ENCODE measurements around the gene SMPX. TPM values are rescaled to one million over a fixed set of nuclear protein-coding genes. Genes with fewer than 3 reads are reported as not detected.
"Not testable (repeated sequence)": the region's sequence is repeated elsewhere in the genome, so short reads cannot be mapped to it uniquely, and the experiment has no call there.

Gene SMPX
- total RNA-seq (2014; rRNA removed; shearing (Covaris generic)), result not detected in 2 replicates

DNA sequence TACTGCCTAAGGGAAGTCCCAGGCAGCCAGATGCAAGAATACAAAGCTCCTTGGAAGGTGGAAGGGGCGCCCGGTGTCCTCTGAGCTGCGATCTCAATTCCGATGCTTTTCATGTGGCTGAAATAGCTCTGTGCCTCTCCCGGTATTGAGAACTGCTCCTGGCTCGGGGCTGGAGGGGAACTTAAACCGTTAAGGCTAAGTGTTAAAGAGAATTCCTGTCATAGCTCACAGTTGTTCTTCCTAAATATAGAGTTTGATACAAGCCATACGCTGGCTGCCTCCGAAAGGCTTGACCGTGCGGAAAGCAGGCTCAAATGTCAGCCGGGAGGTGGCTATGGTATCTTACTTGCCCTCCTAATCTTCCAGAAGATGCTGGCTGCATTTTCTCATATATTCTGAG lies at the start of gene SMPX:
SMPX (minus strand) TSS at position 157 of the 400 bp plus-strand sequence. CDS start 3,826 bp downstream, outside the sequence.
- no peak for DNase-seq (ENCODE audit: low read depth)

DNA sequence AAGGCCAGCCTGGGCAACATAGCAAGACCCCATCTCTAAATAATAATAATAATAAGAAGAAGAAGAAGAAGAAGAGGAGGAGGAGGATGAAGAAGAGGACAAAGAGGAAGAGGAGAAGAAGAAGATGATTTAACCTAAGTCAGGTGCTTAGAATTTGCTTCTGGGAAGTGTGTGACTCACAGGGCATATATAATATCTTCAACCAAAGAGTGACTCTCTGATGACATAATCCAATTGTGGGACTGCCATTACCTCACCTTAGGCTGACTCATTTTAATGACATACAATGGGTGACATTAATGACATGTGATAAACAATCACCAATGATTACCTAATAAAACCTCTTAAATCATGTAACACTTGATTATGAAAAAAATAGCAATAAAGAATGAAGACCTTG lies 48.8 kb upstream of the SMPX start:
- DNase-seq (ENCODE audit: low read depth), result peak; percentile 19

DNA sequence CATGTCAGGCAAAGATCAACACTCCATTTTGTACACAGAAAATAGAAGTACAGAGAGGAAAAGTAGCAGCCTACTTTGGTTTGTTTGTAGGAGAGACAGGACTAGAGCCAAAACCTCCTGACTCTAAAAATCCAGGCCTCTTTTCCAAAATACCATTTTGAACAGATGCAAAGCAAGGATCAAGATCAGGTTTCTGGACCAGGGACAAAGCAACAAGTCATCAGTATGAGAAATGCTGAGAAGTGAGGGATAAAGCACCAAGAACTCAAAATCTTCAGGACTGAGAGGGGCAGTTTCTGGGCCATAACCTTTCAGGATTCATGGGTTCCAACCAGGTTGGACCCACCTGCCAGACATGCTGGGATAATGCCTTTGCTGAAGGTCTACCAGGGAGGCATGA lies 44.9 kb upstream of the SMPX start:
- DNase-seq (ENCODE audit: low read depth), result no peak

DNA sequence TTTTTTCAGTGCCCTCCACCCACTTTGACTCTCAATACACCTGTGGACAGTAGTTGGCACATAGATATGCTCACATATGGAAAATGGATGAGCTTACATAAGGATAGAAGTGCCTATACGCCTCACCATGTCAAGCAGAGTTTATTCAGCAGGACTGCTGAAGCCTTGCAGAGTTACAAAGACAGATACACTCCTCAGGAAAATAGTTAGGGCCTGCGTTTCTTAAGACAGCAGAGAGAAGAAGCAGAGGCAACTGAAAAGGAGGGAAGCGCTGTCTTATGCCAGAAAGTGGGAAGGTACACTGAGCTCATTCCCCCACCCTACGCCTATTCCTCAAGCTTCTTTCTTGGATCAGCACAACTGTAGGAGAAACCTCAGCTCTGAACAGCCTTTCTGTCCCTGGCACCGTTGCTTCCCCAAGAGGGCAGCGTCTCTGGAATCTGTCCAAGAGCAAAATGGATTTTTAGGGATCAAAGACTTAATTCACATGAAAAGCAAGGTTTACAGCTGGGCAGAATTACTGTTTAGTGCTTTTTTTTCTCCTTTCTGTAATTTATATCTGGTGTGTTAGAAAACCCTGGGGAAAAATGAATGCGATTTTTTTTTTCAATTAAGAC lies 44.2 kb upstream of the SMPX start:
- no peak for DNase-seq (ENCODE audit: low read depth)

DNA sequence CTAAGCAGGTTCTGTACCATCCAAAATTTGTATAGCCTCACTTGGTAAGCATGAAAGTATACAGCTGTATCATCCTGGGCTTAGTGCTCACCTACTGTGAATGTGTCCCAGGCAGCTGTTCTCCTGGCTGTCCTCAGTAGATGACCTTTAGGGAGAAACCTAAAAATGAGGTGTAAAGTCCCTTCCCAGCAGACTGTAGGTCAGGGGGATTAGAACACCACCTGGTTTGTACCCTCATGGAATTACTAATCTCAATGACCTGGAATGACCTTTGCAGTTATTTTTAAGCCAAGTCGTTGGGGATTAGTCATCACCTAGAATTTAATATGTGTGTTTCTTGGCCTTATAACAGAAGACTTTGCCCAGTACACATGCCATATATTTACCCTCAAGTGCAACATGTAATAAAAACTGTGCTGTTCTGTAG lies 42.4 kb upstream of the SMPX start:
- DNase-seq (ENCODE audit: low read depth), result peak; percentile 3

DNA sequence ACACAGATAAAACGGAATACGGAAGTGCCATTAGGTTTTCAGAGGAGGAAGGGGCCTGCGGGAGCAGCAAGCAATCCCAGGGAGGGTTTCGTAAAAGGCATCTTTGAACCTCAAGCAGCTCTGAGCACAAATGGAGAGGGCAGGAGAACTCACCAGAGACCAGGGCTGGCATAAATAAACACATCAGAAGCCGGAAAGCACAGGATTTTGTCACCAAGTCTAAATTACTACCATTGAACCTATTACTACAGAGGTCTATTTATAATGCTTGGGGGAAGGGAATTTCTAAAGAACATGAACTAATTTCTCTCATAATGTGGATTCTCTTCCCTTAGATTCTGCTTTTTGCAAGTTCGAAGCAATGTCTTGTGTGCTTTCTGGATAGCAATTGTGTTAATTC lies 41.9 kb upstream of the SMPX start:
- DNase-seq (ENCODE audit: low read depth), result no peak

DNA sequence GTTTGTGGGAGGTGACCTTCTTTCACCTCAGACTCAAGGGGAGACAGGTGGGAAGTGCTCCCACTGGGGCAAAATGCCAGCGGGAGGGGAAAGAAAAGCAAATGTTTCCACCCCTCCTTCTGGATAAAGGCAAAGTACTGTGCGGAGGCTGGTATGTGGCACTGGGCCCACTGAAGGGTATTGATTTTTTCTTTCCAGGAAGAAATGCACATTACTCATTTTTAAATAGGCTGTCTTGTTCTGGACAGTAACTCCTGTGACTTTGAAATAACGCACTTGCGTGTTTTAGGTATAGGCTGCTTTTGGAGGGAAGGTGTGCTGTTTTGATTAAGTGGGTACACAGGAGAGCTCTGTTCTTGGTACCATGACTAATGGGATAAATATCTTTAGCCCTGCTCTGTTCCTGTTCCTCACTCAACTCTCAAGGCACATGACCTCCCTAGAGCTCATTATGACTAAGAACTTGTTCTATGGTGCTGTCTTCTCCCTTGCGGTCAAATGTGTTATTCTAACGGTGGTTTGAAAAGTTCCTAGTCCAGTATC lies 40.8 kb upstream of the SMPX start:
- DNase-seq (ENCODE audit: low read depth), result peak; percentile 78

DNA sequence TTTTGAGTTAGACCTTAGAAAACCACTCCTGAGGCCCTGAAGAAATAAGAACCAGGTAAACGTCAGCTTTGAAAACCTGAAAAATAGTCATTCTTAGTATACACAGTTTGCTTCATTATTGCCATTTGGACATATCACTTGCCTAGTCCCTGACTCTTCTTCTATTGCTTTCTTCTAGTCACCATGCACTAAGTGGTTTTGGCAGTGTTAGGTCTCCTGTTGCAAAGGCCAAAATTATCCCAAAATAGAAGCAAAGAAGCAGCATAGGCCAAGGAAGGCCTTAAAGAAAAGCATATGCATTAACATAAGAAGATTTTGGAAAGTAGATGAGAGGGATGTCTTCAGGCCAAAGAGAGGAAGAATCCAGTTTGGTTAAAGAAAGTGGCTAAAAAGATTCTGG lies 24.1 kb upstream of the SMPX start:
- DNase-seq (ENCODE audit: low read depth), result no peak

DNA sequence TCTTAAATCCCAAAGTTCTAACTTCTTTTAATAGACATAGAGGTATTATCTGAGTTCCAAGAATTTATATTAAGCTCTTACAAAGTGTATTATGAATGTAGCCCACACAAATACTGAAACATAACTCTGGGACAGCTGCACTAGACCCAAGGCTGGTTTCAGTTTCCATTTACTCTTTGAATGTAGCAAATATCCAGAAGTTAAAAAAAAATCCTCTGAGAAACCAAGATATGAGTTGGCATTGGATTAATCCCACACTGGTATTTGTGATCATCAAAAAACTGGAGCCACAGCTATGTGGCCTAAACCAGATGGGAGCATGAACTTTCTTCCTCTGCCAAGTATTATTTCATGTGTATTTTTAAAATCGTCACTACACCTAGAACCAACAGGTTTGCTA lies 23.6 kb upstream of the SMPX start:
- peak; percentile 8 for DNase-seq (ENCODE audit: low read depth)

DNA sequence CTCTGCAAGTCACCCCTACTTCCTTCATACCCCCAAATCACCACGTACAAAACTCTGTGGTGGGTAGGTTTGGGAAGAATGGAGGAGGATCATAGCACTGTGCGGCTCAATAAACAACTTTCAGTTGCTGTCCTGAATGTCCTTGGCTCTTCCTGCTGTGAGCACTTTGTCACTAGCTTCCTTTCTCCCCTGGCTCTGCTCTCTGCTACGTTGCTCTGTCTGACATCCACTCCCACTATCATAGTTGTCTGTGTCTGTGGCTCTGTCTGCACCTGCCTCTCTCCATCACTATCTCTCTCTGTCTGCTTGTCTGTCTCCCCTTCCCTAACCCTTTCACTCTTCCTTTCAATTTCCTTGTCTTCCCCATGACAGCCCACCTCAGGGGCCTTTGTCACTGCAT lies 21.2 kb upstream of the SMPX start:
- no peak for DNase-seq (ENCODE audit: low read depth)

DNA sequence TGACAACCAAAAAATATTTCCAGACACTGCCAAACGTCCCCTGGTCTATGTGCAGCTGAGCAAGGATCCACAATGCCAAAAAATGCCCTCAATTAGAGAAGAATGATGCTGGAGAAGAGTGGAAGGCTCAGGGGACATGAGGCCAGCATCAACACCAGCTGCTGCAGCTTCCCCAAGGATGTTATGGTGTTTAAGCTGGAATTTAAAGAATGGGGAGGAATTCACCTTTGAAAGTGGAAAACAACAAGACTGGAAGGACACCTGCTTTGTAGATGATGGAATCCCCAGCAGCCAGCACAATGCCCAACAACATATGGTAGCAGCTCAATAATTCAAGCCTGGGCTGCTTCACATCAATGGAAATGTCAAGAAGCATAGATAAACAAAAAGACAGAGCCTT lies 20.3 kb upstream of the SMPX start:
- DNase-seq (ENCODE audit: low read depth), result no peak

DNA sequence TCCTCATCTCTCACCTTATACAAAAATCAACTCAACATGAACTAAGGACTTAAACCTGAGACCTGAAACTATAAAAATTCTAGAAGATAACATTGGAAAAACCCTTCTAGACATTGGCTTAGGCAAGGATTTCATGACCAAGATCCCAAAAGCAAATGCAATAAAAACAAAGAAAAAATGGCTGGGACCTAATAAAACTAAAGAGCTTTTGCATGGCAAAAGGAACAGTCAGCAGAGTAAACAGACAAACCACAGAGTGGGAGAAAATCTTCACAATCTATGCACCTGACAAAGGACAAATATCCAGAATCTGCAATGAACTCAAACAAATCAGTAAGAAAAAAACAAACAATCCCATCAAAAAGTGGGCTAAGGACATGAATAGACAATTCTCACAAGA lies 17.2 kb upstream of the SMPX start:
- DNase-seq (ENCODE audit: low read depth), result not testable (repeated sequence)

DNA sequence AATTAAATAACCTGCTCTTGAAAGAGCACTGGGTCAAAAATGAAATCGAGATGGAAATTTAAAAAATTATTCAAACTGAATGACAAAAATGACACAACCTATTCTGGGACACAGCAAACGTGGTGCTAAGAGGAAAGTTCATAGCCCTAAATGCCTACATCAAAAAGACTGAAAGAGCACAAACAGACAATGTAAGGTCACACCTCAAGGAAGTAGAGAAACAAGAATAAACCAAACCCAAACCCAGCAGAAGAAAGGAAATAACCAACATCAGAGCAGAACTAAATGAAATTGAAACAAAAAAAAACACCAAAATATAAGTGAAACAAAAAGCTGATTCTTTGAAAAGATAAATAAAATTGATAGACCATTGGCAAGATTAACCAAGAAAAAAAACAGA lies 15.1 kb upstream of the SMPX start:
- not testable (repeated sequence) for DNase-seq (ENCODE audit: low read depth)

DNA sequence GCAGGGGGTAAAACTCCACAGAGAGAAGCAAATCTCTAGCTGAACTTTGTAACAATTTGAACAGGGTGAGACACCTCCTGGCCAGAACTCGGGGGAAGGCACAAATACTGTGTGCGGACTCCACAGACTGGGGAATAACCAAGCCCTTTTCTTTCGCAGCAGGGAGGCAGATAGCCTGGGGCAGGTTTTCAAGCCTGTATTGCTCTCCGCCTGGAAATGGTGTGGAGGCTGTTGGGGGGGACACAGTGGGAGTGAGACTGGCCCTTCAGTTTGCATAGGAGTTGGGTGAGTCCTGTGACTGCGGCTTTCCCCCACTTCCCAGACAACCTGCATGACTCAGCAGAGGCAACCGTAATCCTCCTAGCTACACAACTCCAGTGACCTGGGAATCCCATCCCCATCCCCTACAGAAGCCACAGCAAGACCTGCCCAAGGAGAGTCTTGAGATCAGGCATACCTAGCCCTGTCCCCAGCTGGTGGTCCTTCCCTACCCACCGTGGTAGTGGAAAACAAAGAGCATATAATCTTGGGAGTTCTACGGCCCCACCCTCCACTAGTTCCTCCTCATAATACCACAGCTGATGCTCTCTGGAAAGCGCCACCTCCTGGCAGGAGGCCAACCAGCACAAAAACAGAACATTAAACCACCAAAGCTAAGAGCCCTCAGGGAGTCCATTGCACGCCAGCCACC lies 12.9 kb upstream of the SMPX start:
- peak; percentile 83 for DNase-seq (ENCODE audit: low read depth)

DNA sequence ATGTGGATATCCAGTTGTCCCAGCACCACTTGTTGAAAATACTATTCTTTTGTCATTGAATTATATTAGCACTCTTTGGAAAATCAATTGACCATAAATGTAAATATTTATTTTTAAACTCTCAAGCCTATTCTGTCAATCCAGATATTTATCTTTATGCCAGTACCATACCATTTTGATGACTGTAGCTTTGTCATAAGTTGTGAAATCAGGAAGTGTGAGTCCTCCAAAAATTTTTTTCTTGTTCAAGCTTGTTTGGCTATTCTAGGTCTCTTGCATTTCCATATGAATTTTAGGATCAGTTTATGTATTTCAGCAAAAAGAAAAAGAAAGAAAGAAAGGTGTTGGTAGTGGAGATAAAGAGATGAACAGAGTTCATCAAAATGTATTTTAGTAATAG lies 8.2 kb upstream of the SMPX start:
- no peak for DNase-seq (ENCODE audit: low read depth)

DNA sequence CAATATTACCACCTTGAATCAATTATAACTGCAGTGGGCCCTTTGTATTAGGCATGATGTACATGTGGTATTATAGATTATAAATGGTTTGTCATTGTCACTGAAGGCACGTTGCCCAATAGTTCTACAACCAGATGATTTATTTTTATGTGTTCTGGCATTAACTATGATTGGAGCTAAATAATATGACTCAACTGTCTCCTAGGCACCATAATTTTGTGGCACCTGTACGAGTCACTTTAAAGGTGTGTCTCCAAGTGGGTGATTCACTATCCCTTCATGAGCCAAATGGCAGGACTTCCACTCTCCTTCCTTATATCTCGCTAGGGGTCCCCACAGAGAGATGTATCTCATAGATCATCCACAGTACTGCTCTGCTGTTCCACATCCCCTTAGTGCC lies 6.1 kb upstream of the SMPX start:
- no peak for DNase-seq (ENCODE audit: low read depth)

DNA sequence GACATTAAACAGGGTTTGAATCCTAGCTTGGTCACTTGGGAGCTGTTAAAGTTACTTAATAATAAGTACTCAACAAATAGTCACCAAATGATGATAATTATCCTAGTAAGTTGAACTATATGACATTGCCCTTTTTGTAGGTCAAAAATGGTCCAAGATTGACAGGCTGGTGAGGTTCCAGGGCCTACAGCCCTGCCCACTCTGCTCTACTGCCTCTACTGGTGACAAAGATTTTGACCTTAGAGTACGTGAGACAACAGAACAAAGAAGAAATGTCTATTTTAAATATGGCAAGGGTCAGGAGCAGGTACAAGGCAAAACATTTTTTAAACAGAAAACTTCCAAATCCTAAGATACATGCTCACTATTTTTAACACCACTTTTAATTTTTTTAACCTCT lies 572 bp upstream of the SMPX start:
- DNase-seq (ENCODE audit: low read depth), result no peak

DNA sequence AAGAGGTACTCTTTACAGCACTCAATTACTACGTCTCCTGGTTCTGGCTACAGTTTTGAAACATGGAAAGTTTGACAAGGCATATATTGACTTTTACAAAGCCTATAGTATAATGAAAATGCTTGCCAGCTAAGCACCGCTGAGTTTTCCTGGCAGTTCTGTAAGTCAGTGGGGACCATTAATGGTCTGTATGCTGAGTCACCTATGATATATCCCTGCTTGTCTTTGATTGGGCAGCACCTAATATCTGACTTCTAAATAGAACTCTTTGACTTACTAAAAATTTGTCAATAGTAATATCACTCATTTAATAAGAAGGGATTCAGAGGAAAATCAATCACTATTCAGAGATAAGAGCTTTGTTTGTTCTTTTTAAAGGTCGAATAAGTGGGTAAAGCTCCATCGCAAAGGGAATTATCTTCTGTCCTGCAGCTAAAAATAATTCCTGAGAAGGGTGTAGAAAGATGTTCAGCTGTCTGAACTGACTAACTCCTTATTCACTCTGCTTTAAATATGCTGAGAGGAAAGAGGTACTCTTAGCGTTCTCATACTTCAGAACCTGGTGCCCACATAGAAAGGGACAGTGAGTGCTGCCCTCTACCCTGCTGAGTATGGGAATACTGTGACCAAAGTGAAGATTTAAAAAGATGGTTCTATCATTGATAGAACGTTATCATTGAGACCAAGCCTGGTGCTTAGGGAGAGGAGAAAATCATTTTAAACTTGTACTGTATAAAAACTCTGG lies 959 bp downstream of the SMPX start:
- DNase-seq (ENCODE audit: low read depth), result no peak

DNA sequence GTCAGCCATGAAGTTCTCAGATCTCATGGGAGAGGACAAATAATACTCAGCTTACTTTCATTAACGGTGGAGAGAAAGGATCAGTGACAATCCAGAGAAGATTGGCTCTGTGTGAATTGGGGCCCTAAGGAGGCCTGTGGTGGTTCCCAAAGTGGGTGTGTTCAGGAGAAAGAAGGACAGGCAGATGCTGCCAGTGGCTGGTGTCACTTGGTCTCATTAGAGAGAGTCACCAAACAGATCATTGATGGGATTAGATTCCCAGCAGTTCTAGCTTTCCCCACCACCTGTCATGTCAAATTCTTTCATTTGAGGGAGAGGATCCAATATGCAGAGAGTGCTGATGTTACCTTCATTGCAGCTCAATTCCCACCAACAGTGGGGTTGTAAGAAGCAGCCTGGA lies 8.0 kb downstream of the SMPX start:
- no peak for DNase-seq (ENCODE audit: low read depth)

DNA sequence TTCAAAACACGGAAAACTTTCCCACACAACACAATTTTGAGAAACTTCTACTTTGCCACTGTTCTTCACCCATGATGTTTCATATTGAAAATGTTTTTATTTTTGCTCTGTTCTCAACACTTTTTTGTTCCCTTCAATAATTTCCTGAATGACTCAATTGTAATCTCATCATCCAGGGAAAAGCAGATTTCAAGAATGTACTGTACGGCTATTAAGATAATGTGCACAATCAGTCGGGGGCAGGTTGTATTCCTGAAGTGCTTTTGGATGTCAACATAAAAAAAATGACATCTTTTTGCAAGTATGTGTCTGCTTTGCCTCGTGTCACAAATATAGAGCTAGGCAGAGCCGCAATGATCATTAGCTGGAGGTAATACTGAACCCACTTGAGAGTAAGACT lies 9.7 kb downstream of the SMPX start:
- DNase-seq (ENCODE audit: low read depth), result no peak

DNA sequence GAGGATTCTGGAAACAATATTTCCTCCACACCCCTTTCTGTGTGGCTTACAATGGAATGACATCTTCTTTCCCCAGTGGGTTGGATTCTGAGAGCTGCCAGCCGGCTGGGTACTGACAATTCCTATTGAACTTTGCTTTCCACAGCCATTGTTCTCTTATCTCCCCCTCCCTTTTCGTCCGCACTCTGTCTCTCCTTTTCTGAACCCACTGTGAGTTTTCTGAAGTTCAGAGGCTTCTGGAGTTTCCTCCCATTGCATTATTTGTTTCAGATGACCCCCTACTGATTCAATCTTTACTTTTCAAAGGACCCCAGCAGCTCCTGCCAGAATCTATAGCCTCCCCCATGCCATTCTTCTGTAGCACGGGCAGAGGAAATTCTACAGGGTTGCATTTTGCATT lies 10.4 kb downstream of the SMPX start:
- no peak for DNase-seq (ENCODE audit: low read depth)

DNA sequence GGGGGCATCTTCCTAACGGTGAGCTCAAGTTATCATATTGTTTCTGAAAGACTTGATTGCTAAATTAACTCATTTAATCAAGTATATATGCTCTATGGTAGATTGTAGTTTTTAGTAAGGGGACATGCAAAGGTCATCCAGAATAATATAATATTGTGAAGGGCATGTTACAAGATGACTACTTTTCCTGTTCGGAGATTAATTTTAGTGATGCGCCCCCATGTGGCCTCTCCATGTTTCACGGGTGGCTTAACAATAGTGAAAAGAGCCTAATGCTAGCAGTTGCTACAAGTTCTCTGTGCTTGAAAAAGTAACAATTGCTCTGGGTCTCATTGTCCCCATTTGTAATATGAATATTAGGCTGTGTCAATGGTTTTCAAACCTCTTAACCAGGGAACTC lies 12.2 kb downstream of the SMPX start:
- DNase-seq (ENCODE audit: low read depth), result no peak

DNA sequence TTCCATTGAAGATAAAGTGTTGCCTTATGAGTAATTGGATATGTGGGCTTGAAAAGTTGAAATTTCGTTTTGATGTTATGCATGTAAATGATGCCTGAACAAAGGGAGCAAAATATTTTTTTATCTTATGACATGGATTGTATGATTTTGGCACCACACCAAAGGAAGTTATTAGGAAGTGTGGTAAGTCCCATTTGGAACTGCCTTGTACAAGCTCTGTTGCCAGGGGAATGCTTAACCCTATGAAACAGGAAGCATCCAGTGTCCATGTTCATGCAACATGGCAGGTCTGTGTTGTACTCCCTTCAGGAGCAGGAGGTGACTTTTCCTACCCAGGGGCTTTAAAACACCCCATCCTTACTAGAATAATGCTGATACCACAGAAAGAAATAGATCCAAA lies 13.2 kb downstream of the SMPX start:
- DNase-seq (ENCODE audit: low read depth), result no peak

Measured in Daoy (cell line).